NCI-H1092 (cell line): ENCODE measurements around the gene COX10.
"Not testable (repeated sequence)": the region's sequence is repeated elsewhere in the genome, so short reads cannot be mapped to it uniquely, and the experiment has no call there.

ENCODE experiments used
- DNase-seq: peaks from one replicate; lab custom pipeline; 2025; lab: John Stamatoyannopoulos, UW

The COX10 gene

DNA sequence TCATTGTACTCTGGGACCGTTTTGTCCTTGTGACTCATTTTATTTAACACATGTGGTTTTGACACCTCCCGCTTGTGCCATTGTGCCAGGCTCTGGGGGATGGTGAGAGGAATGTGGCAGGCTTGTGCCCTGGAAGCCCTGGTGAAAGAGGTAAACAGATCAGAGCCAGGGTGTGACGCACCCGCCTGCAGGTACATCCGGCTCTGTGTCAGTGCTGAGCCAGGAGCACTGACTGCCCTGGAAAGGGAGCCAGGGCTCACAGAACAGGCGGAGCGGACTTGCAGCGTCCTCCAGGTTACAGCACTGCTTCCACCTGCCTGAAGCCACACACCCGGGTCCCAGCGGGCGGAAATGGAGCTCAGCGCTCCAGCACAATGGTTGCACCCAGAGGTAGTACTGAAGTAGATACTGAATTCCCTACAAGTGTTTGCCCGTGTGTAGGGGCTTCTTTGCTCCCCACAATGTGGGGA lies 136.7 kb downstream of the COX10 start:
- peak; percentile 6 for DNase-seq

DNA sequence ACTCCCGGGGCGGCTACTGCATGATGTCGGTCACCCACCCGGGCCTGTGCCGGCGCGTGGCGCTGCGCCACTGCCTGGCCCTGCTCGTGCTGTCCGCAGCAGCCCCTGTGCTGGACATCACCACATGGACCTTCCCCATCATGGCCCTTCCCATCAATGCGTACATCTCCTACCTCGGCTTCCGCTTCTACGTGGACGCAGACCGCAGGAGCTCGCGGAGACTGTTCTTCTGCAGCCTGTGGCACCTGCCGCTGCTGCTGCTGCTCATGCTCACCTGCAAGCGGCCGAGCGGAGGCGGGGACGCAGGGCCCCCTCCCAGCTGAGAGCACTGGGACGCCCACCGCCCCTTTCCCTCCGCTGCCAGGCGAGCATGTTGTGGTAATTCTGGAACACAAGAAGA lies 137.6 kb downstream of the COX10 start:
- no peak for DNase-seq

DNA sequence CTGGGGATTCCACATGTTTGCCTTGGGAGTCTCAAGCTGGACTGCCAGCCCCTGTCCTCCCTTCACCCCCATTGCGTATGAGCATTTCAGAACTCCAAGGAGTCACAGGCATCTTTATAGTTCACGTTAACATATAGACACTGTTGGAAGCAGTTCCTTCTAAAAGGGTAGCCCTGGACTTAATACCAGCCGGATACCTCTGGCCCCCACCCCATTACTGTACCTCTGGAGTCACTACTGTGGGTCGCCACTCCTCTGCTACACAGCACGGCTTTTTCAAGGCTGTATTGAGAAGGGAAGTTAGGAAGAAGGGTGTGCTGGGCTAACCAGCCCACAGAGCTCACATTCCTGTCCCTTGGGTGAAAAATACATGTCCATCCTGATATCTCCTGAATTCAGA lies 138.5 kb downstream of the COX10 start:
- DNase-seq: no peak

DNA sequence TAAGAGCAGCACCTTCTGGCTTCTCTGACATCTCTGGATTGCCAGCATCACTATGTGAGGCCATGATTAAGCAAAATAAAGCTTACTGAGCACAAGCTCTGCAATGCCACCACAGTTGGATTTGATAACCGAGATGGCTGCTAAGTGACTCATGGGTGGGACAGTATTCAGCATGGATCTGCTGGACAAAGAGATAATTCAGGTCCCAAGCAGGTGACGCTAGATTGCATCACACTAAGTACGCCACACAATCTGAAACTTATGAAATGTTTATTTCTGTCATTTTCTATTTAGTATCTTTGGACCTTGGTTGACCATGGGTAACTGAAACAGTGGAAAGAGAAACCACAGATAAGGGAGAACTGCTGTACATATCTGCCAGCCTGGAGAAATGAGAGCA lies 139.9 kb downstream of the COX10 start:
- DNase-seq: no peak

DNA sequence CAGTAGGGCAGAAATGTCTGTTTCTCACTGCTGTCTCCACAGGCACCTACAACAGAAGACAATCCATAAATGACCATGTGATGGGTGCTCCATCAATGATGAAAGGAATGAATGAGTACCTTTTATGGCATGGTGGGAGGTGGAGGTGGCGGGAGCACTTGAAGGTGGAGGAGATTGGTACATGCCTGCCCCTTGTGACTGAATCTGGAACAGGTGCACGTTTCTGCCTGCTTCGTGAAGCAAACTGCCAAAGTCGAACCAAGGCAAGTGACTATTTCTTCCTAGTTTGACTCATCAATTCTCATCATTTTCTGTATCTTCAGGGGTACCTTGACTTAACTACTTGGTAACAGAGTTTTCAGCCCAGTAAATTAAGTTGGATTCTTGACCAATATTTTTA lies 141.9 kb downstream of the COX10 start:
- DNase-seq: no peak

DNA sequence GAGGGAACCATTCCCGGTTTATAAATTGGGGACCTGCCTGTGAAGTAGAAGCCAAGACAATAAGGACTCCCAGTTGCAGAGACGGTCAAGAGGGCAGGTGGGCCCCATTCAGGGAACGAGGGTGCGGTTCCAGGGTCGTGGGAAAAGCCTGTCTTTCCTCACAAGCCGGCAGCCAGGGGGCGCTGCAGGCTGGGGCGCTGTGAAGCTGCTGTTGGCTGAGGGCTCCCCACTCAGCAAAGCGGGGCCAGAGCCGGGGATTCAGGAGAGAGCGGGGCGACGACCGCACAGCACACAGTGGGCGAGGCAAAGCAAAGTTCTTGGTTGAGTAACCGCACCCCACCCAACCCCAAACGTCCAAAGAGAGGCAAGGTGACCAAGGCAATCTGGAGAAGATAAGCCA lies 142.5 kb downstream of the COX10 start:
- DNase-seq: no peak

DNA sequence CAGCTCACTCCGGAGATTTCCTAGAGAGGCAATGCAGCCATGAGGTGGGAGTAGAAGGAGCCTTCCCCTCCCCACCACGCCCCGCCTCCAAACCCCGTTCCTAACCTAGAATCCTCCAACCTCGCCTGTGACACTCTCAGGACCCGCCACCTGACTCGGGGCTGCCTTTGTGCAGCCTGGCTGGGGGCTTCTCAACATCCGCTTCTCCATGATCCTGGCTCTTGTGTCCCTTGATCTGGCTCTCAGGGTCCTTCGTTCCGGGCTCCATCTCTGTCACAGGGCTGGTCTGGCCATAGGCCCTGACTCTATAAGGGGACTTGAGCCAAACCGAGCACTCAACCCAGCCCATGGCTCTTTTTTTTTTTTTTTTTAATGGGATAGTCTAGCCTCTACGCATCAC lies 143.1 kb downstream of the COX10 start:
- DNase-seq: no peak

DNA sequence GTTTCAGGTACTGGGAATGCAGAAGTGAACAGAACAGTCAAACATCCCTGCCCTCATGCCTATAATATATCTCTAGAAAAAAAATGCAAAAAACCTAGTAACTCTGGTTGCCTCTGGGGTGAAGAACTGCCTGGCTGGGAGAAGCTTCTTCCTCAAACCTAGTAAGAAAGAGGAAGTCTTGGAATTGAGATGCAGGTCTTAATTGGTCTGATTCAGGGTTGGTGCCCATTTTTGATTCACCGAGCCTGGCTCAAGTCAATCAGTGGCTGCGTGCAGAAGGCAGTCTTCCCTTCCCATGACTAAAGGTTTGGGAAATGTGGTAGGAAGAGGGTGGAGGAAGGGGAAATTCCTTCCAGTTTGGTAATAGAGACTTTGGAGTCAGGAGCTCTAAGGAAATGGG lies 145.0 kb downstream of the COX10 start:
- no peak for DNase-seq

DNA sequence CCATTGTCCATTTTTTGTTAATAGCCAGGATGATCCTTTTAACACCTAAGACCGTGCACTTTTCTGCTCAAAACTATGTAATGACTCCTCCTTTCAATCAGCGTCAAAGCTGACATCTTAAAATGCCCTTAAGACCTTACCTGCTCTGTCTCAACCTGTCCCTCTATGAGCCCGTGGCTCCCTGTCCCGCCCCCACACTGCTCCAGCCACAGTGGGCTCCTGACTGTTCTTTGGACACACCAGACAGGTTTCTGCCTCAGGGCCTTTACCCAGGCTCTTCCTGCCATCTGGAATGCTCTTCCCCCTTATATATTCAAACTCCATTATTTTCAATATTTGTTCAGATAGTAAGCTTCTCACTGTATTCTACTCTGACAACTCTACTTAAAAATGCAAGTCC lies 153.3 kb downstream of the COX10 start:
- no peak for DNase-seq

DNA sequence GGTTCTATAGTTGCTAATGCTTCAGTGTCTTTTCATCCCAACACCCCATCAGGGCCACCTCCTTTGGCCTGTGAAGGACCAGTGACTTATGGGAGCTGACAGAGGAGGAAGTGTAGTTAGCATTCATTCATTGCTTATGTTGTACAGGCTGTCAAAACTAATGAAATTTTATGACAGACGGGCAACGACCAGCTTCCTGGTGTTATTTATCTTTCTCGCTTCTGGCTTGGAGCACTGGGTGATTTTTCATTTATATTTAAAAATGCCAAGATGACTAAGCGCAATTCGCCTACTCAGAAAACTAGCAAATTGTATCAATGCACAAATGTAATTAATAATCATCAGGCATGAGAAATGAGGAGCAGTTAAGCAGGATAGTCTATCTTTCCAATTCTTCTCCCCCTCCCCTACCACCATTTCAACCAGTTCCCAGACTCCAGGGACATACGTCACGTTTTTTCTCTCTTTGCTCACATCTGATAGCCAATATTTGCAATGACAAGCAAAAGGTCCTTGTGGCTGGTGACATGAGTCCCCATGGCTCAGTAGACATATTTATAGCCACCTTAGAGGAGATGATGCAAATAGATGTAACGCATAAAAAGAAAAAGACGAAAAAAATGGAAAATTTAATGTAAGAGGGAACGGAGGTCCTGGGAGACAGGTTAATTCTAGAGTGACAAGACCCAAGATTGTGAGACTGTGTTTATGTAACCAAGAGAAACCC lies 156.1 kb downstream of the COX10 start:
- DNase-seq: no peak

DNA sequence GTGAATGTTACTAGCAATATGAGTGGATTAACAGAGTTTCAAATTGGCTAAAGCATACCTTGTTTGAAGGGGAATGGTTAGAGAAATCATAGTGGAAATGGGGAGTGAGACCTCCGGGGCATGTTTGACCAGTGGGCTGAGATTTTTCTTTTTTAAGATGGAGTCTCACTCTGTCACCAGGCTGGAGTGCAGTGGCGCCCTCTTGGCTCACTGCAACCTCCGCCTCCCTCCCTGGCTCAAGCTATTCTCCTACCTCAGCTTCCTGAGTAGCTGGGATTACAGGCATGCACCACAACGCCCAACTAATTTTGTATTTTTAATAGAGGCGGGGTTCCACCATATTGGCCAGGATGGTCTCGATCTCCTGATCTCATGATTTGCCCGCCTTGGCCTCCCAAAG lies 157.7 kb downstream of the COX10 start:
- DNase-seq: no peak

DNA sequence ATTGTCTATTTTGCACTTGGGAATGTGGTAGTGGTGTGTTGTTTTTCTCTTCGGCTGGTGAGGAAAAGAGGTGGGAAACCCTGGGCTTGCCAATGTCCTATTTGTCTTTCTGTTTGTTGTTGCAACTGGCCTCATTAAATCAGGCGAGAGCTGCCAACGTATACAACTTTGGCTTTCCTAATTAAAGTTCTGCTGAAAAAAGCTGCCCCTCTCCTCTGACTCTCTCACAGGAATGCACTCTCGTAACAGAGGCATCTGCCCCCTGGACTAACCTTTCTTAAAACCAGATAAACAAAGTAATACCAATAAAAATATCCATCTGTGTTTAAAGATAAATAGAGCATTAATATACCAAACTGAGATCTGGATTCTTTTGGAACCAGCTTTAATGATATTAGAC lies 159.6 kb downstream of the COX10 start:
- DNase-seq: no peak

DNA sequence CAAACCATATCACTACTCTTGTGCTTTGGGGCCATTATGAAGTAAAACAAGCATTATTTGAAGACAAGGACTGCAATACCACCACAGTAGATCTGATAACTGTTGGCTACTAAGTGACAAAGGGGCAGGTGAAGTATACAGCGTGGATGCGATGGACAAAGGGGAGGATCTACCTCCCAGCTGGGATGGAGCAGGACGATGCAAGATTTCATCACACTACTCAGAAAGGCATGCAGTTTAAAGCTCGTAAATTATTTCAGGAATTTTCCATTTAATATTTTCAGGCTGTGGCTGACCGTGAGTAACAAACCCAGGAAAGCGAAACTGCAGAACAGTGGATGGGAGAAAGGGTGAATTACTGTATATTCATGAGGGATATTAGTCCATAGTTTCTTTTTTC lies 161.9 kb downstream of the COX10 start:
- not testable (repeated sequence) for DNase-seq

DNA sequence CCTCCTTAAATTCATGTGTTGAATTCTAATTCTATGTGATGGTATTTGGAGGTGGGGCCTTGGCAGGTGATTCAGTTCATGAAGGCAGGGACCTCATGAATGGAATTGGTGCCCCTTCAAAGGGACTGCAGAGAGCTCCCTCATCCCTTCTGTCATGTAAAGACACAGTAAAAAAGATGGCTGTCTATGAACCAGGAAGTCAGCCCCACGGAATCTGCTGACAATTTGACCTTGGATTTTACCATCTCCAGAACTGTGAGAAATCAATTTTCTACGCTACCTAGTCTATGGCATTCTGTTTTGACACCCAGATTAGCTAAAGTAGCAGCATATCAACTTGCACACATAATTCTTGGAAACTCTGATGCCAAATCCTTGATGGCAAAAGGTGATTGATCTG lies 165.7 kb downstream of the COX10 start:
- not testable (repeated sequence) for DNase-seq

DNA sequence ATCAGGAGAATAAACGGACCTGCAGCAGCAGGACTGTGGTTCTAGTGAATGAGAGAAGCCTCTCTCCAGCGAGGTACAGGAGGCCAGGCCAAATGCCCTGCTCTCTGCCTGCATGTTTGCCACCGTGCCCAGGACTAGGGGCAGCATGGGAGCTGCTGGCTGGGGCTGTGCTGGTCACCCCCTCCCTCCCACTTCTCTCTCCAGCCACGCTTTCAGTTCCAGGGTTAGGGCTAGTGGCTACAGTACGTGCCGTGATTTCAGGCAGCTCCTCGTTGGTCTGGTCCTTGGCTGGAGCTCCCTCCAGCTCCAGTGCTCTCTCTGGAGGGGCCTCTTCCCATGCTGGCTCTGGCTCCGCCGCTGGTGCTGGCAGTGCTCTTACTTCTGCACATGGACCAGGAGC lies 166.7 kb downstream of the COX10 start:
- DNase-seq: not testable (repeated sequence)

DNA sequence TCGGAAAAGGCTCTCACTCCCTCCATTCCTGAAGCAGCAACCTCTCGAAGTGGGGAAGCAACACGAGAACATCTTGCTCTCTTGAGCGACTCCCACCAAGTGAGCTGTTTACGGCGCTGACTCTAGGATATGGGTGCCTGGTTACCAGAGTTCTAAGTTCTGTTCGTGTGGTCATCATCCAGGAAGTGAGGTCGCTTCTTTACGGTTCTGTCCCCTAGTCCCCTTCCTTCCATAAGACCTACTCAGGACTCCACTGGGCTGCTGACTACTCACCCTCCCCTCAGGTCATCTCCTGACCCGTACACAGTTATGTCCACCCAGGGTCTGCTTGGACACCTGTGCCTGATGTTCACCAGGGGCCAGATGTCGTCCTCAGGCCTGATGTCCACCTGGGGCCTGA lies 167.5 kb downstream of the COX10 start, which contains the start of gene CDRT15:
TSS of gene CDRT15 (minus strand) at position 101 of the 400 bp plus-strand sequence. CDS start at position 72, 29 bp downstream.
- not testable (repeated sequence) for DNase-seq

DNA sequence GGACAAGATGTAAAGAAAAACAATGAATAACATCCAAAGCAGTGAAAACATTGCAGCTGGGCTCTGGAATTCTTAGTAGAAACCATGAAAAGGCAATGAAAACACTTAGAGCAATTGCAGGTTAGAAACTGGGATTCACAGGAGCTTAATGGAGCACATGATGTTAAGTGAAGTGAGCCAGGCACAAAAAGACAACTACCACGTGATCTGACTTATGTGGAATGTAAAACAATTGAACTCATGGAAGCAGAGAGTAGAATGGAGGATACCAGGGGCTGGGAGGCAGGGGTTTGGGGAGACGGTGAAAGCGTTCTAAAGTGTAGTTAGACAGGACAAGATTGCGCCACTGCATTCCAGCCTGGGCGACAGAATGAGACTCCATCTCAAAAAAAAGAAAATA lies 170.0 kb downstream of the COX10 start:
- not testable (repeated sequence) for DNase-seq

DNA sequence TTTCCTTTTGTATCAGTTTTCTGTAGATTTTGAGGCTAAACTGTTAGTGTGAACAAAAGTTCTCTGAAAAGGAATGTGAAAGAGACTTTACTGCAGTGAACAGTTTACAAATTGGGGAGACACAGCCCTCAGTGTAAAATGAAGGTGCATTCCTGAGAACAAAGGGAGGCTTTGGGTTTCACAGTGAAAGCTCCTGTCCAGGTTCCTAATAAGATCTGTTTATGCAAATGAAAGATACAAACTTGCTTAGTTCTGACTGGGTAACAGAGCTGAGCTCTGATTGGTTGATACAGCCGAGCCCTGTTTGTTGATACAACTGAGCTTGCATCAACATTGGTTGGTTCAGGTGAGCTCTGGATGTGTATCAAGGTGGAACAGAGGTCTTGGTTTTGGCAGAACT lies 175.7 kb downstream of the COX10 start:
- no peak for DNase-seq

DNA sequence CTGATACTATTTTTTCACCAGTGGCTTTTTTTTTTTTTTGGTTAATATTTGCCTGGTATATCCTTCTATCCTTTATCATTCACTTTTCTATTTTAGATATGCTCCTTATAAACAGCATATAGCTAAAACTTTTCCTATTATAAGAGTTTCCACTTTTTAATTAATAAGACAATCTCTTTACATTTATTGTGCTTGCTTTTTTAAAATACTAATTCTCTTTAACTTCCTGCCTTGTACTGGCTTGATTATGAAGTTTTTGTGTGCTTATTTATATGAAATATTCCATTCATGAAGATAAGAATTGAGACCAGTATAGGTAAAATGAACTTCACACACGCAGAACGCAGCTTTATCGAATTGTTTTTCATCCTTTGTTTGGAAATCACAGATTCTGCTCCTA lies 176.3 kb downstream of the COX10 start:
- DNase-seq: no peak
